ENCODE results near the gene F10. TPM values are rescaled to one million over a fixed set of nuclear protein-coding genes. Genes with fewer than 3 reads are reported as not detected.
"Not testable (repeated sequence)": the region's sequence is repeated elsewhere in the genome, so short reads cannot be mapped to it uniquely, and the experiment has no call there.

F10 gene
- total RNA-seq, 2 donors from 2014 or later, result 18.7 to 32.4 TPM

DNA sequence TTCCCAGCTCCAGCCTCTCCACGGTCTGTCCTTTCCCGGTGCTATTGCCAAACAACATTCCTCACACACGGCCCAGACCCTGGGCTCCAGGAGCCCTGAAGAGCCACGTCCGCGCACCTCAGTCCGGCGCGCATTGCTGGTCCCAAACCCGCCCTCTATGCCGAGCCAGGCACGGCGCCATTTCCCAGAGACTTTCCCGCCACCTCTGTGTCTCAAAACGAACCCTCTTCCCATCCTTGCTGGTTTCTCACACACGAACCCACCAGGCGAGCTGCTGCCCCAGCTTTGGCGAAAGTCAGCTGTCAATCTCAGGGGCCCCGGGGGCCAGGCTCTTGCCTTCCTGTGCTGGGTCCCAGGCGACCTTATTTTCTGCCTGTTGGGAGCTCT is 45.0 kb upstream of the F10 start:
- H3K4me1 Mint-ChIP-seq, result no peaks in the 10 kb centered on the region
- 94 to 97% methylated on average over 14 to 20 of the region's 20 CpGs for WGBS, 2 experiments (ENCODE audit: insufficient coverage in 1 of 2, insufficient read length in 1 of 2)
- peaks cover 28% of the 10 kb centered on the region for H3K36me3 Mint-ChIP-seq (ENCODE audit: low read depth)
- H3K36me3 ChIP-seq (ENCODE audit: control insufficient read depth, insufficient read depth, low read length), result no peaks in the 10 kb centered on the region
- H3K9me3 Mint-ChIP-seq, result no peaks in the 10 kb centered on the region
- no peak overlapping the region for H3K27ac Mint-ChIP-seq
- no peak overlapping the region for H3K4me3 Mint-ChIP-seq
- DNase-seq, result no peak
- H3K4me1 ChIP-seq (ENCODE audit: control insufficient read depth, insufficient read depth, low read length), result no peaks in the 10 kb centered on the region
- no peaks in the 10 kb centered on the region for H3K9me3 ChIP-seq (ENCODE audit: control insufficient read depth, low read length)
- no peak overlapping the region for H3K4me3 ChIP-seq (ENCODE audit: low read length)
- H3K27me3 Mint-ChIP-seq (ENCODE audit: insufficient read depth), result no peaks in the 10 kb centered on the region
- H3K27ac ChIP-seq (ENCODE audit: low read depth, low read length), result no peak overlapping the region
- H3K27me3 ChIP-seq (ENCODE audit: control insufficient read depth, insufficient read depth, low read length, poor library complexity, severe bottlenecking), result no peaks in the 10 kb centered on the region
- H3K9ac ChIP-seq (ENCODE audit: extremely low read depth, low read length, poor library complexity, severe bottlenecking), result no peak overlapping the region
- TF ChIP-seq, protein P1, sequence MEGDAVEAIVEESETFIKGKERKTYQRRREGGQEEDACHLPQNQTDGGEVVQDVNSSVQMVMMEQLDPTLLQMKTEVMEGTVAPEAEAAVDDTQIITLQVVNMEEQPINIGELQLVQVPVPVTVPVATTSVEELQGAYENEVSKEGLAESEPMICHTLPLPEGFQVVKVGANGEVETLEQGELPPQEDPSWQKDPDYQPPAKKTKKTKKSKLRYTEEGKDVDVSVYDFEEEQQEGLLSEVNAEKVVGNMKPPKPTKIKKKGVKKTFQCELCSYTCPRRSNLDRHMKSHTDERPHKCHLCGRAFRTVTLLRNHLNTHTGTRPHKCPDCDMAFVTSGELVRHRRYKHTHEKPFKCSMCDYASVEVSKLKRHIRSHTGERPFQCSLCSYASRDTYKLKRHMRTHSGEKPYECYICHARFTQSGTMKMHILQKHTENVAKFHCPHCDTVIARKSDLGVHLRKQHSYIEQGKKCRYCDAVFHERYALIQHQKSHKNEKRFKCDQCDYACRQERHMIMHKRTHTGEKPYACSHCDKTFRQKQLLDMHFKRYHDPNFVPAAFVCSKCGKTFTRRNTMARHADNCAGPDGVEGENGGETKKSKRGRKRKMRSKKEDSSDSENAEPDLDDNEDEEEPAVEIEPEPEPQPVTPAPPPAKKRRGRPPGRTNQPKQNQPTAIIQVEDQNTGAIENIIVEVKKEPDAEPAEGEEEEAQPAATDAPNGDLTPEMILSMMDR (conservative IDR thresholded peaks at IDR 0.05), result no peak

DNA sequence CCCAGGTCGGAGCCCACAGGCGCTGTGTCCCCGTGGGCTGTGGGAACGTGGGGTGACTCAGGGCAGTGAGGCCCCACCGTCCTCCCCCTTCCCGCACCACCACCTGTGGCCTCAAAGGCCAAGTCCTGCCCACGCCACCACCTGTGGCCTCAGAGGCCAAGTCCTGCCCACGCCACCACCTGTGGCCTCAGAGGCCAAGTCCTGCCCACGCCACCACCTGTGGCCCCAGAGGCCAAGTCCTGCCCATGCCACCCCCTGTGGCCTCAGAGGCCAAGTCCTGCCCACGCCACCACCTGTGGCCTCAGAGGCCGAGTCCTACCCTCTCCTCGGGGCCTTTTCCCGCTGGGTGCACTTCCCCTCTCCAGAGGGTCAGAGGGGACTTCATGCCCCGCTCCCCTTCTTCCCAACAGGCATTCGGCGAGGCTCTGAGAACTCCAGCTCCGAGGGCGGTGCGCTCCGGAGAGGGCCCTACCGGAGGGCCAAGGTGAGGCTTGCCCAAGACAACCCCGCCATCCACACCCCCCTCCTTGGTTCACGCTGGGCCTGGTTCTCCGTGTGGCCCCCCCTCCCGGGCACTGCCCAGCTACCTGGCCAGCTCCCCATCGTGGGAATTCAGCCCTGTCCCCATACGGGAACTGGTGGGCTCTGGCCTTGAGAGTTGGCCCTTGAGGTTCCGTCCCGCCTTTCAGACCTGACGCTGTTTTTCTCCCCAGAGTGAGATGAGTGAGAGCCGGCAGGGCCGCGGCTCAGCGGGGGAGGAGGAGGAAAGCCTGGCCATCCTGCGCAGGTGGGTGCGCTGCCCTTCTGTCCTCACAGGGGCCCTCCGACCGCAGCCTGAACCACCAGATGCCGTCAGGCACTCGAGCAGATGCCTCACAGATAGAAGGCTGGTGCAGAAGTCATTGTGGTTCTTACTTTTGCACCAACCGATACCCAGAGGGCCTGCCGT is 44.4 kb upstream of the F10 start:
- Mint-ChIP-seq H3K27me3 (ENCODE audit: insufficient read depth) (no peaks in the 10 kb centered on the region), H3K27ac (no peak overlapping the region), H3K9me3 (no peaks in the 10 kb centered on the region), H3K4me1 (no peaks in the 10 kb centered on the region), H3K36me3 (ENCODE audit: low read depth) (peaks cover 28% of the 10 kb centered on the region), H3K4me3 (no peak overlapping the region)
- Histone ChIP-seq H3K9me3 (ENCODE audit: control insufficient read depth, low read length) (no peaks in the 10 kb centered on the region), H3K4me1 (ENCODE audit: control insufficient read depth, insufficient read depth, low read length) (no peaks in the 10 kb centered on the region), H3K4me3 (ENCODE audit: low read length) (no peak overlapping the region), H3K27ac (ENCODE audit: low read depth, low read length) (no peak overlapping the region), H3K27me3 (ENCODE audit: control insufficient read depth, insufficient read depth, low read length, poor library complexity, severe bottlenecking) (no peaks in the 10 kb centered on the region), H3K36me3 (ENCODE audit: control insufficient read depth, insufficient read depth, low read length) (no peaks in the 10 kb centered on the region), H3K9ac (ENCODE audit: extremely low read depth, low read length, poor library complexity, severe bottlenecking) (no peak overlapping the region)
- no peak for DNase-seq
- 93 to 96% methylated on average over 19 to 42 of the region's 42 CpGs for WGBS, 2 experiments (ENCODE audit: insufficient coverage in 1 of 2, insufficient read length in 1 of 2)
- TF ChIP-seq, protein P1 (conservative IDR thresholded peaks at IDR 0.05), result no peak

DNA sequence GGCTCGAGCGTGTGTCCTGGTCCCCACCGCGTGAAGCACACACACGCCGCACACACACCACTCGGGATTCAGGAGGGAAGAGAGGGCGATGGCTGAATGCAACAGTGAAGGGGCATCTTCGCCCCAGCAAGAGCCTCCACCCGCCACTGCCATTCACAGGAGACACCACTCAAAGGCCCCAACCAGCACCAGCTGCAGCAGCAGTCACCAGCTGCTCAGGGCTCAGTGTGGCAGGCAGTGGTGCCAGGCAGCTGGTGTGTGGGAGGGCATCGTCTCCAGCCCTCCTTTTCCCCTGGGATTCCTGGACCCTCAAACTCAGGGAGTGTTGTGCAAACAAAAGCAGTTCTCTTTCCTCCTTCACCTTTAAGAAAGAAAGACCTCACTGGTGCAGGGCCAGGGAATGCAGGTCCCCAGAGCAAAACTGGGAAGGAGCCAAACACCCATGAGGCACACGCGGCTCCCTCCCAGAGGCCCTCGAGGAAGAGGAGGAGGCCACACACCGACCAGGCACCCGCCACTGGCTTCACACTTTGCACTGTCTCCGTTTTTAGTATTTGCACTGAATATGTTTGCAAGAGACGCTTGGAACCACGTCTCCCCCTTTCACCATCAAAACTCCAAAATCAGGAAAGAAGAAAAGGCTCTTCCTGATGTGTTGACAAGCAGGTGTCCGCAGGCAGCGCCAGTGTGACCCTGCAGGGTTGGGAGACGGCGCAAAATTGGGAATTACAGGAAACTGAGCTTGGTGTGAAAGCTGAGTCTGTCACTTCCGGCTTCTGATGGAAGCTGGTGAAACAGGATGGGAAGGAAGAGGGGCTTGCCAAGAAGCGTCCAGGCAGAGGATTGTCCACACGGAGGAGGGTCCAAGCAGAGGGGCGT is 43.5 kb upstream of the F10 start:
- no peak overlapping the region for H3K4me3 Mint-ChIP-seq
- Histone ChIP-seq H3K27me3 (ENCODE audit: control insufficient read depth, insufficient read depth, low read length, poor library complexity, severe bottlenecking) (no peaks in the 10 kb centered on the region), H3K27ac (ENCODE audit: low read depth, low read length) (no peak overlapping the region), H3K4me3 (ENCODE audit: low read length) (no peak overlapping the region), H3K4me1 (ENCODE audit: control insufficient read depth, insufficient read depth, low read length) (no peaks in the 10 kb centered on the region), H3K9ac (ENCODE audit: extremely low read depth, low read length, poor library complexity, severe bottlenecking) (no peak overlapping the region), H3K36me3 (ENCODE audit: control insufficient read depth, insufficient read depth, low read length) (no peaks in the 10 kb centered on the region), H3K9me3 (ENCODE audit: control insufficient read depth, low read length) (no peaks in the 10 kb centered on the region)
- H3K27ac Mint-ChIP-seq, result no peak overlapping the region
- H3K9me3 Mint-ChIP-seq, result no peaks in the 10 kb centered on the region
- H3K27me3 Mint-ChIP-seq (ENCODE audit: insufficient read depth), result no peaks in the 10 kb centered on the region
- no peak for DNase-seq
- H3K36me3 Mint-ChIP-seq (ENCODE audit: low read depth), result peaks cover 25% of the 10 kb centered on the region
- no peaks in the 10 kb centered on the region for H3K4me1 Mint-ChIP-seq
- WGBS, 2 experiments (ENCODE audit: insufficient coverage in 1 of 2, insufficient read length in 1 of 2), result 90% methylated on average over 17 to 27 of the region's 27 CpGs
- TF ChIP-seq, protein P1 (conservative IDR thresholded peaks at IDR 0.05), result no peak

DNA sequence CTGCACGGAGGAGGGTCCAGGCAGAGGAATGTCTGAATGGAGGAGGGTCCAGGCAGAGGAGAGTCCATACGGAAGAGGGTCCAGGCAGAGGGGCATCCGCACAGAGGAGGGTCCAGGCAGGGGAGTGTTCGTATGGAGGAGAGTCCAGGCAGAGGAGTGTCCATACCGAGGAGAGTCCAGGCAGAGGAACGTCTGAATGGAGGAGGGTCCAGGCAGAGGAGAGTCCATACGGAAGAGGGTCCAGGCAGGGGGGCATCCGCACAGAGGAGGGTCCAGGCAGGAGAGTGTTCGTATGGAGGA is 42.9 kb upstream of the F10 start:
- not testable (repeated sequence) for H3K9me3 ChIP-seq (ENCODE audit: control insufficient read depth, low read length); H3K4me3 ChIP-seq (ENCODE audit: low read length); H3K4me3 Mint-ChIP-seq; H3K36me3 ChIP-seq (ENCODE audit: control insufficient read depth, insufficient read depth, low read length); H3K27me3 Mint-ChIP-seq (ENCODE audit: insufficient read depth); H3K4me1 Mint-ChIP-seq; H3K27ac ChIP-seq (ENCODE audit: low read depth, low read length); H3K4me1 ChIP-seq (ENCODE audit: control insufficient read depth, insufficient read depth, low read length); H3K27ac Mint-ChIP-seq; DNase-seq; H3K9ac ChIP-seq (ENCODE audit: extremely low read depth, low read length, poor library complexity, severe bottlenecking); H3K27me3 ChIP-seq (ENCODE audit: control insufficient read depth, insufficient read depth, low read length, poor library complexity, severe bottlenecking); H3K9me3 Mint-ChIP-seq
- H3K36me3 Mint-ChIP-seq (ENCODE audit: low read depth), result peaks cover 22% of the 10 kb centered on the region
- 67 to 78% methylated on average over 3 to 6 of the region's 9 CpGs for WGBS, 2 experiments (ENCODE audit: insufficient coverage in 1 of 2, insufficient read length in 1 of 2)
